ENCODE data around the gene DMRTC2. TPM values are rescaled to one million over a fixed set of nuclear protein-coding genes. Genes with fewer than 3 reads are reported as not detected.

DMRTC2 gene
- total and polyA plus RNA-seq, 2 of the 8 experiments (the other 6 are each of a cell fraction or from before 2014, with no cell fraction given) = not detected

DNA sequence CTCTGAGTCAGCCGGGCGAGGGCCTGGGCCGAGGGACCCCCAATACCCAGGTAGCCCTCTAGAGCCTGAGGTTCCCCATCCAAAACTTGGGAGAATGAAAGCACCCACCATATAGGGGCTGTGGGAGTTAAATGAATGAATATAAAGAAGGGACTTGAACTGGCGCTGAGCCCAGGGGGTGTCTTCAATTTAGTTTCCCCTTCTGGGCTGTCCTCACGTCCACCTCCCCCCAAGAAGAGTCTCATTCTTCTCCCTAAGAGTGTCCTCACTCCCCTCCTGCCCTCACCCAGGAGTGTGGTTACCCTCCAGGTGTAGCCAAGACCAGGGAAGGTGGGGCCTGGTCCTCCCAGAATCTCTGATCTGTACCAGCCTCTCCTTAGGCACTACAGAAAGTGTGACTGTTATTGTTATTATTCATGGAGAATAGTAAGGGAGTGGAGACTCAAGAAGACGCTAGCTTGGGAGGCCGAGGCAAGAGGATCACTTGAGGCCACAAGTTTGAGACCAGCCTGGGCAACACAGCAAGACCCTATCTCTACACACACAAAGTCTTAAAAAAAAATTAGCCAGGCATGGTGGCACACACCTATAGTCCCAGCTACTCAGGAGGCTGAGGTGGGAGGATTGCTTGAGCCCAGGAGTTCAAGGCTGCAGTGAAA is 35.0 kb downstream of the DMRTC2 start (continued):
- TF ChIP-seq RBBP5 (IDR thresholded peaks at IDR 0.05; ENCODE audit: borderline replicate concordance, low read depth, low read length) = no peak
- no peak for TF ChIP-seq SP4 (IDR thresholded peaks at IDR 0.05; ENCODE audit: low read length)
